ENCODE results near the gene SMYD3. TPM values are rescaled to one million over a fixed set of nuclear protein-coding genes. Genes with fewer than 3 reads are reported as not detected.

SMYD3 gene
- total RNA-seq, 1 experiment from 2014 or later = 35.1 TPM

DNA sequence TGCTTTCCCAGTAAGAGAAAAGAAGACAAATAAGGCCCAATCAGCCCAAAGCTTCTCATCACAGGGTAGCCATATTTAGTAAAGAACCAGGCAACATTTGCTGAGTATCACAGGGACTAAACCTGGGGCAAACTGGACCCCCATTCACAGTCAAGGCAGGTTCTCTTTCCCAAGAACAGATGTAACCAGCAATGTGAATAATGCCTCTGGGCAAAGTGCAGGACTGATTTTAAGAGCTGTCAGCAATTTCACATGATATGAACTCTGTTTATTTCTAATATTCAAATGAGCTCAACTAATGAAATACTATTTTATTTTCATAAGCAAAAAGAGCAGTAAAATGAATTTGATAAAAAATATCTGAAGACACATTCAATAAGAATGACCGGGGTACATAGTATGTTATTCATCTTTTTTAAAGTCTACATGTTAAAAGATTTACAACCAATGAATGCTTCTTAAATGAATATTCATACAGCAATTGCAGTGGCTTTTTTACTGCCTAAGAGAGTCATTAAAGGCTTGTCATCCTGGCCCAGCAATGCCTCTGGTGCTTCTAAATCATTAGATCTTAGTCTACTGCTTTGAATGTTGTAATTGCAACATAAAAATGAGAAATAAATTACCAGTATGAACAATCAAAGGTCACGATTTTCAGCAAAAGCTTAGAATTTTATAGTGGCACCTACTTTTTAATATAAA lies 308.8 kb downstream of the SMYD3 start:
- CTCF ChIA-PET = no interaction called here
- Mint-ChIP-seq H3K27ac (ENCODE audit: unreplicated experiment) (no peak overlapping the region), H3K4me3 (ENCODE audit: low read depth, unreplicated experiment) (no peak overlapping the region), H3K27me3 (ENCODE audit: unreplicated experiment) (no peaks in the 10 kb centered on the region), H3K4me1 (ENCODE audit: low read depth, unreplicated experiment) (no peaks in the 10 kb centered on the region), H3K36me3 (ENCODE audit: insufficient read depth, unreplicated experiment) (no peaks in the 10 kb centered on the region), H3K9me3 (ENCODE audit: low read depth, unreplicated experiment) (no peaks in the 10 kb centered on the region)
- TF ChIP-seq, protein P1, sequence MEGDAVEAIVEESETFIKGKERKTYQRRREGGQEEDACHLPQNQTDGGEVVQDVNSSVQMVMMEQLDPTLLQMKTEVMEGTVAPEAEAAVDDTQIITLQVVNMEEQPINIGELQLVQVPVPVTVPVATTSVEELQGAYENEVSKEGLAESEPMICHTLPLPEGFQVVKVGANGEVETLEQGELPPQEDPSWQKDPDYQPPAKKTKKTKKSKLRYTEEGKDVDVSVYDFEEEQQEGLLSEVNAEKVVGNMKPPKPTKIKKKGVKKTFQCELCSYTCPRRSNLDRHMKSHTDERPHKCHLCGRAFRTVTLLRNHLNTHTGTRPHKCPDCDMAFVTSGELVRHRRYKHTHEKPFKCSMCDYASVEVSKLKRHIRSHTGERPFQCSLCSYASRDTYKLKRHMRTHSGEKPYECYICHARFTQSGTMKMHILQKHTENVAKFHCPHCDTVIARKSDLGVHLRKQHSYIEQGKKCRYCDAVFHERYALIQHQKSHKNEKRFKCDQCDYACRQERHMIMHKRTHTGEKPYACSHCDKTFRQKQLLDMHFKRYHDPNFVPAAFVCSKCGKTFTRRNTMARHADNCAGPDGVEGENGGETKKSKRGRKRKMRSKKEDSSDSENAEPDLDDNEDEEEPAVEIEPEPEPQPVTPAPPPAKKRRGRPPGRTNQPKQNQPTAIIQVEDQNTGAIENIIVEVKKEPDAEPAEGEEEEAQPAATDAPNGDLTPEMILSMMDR (IDR thresholded peaks at IDR 0.05; ENCODE audit: unreplicated experiment) = no peak
- BruUV-seq (replicated peaks) = no TSS peak
- intact Hi-C loops (cut with micrococcal nuclease; ENCODE audit: unreplicated experiment) = no loop called here
- DNase-seq = no peak

DNA sequence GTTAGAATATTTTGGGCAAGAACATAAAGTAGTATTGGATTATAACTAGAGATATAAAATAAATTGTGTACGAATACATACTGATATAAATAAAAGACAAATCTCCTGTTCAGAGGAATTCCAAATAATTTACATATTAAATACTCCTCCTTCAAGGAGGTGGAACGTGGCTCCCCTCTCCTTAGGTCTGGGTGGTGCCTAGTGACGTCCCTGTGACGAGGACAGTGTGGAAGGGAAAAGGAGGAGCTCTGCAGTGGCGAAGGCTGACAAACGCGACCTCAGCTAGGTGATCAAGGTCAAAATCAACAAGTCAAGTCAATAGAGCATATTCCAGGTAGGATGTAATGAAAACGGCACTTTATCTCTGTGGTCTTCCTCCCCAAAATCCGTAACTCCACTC lies 310.0 kb downstream of the SMYD3 start:
- Mint-ChIP-seq H3K9me3 (ENCODE audit: low read depth, unreplicated experiment) (no peaks in the 10 kb centered on the region), H3K4me1 (ENCODE audit: low read depth, unreplicated experiment) (no peaks in the 10 kb centered on the region), H3K4me3 (ENCODE audit: low read depth, unreplicated experiment) (no peak overlapping the region), H3K36me3 (ENCODE audit: insufficient read depth, unreplicated experiment) (no peaks in the 10 kb centered on the region), H3K27ac (ENCODE audit: unreplicated experiment) (no peak overlapping the region), H3K27me3 (ENCODE audit: unreplicated experiment) (no peaks in the 10 kb centered on the region)
- no TSS peak for BruUV-seq (replicated peaks)
- TF ChIP-seq, protein P1 (IDR thresholded peaks at IDR 0.05; ENCODE audit: unreplicated experiment) = no peak
- intact Hi-C loops (cut with micrococcal nuclease; ENCODE audit: unreplicated experiment) = no loop called here
- CTCF ChIA-PET = no interaction called here
- DNase-seq = no peak

DNA sequence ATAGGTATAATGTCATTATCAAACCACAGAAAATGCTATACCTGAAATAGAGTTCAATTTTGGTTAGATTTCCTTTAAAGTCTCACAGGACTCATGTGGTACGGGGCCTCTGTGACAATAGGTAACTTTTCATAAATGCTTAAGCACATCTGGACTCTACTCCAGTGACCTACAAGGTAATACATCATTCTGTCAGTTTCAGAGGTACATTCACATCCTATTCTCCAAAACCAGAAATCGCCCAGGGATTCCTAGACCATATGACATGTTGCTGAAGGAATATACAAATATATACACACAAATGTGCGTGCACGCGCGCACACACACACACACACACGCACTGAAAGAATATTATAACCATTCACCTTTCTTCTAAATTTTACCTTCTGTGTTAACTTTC lies 311.8 kb downstream of the SMYD3 start:
- intact Hi-C loops (cut with micrococcal nuclease; ENCODE audit: unreplicated experiment) = no loop called here
- Mint-ChIP-seq H3K27me3 (ENCODE audit: unreplicated experiment) (no peaks in the 10 kb centered on the region), H3K9me3 (ENCODE audit: low read depth, unreplicated experiment) (no peaks in the 10 kb centered on the region), H3K4me3 (ENCODE audit: low read depth, unreplicated experiment) (no peak overlapping the region), H3K36me3 (ENCODE audit: insufficient read depth, unreplicated experiment) (no peaks in the 10 kb centered on the region), H3K4me1 (ENCODE audit: low read depth, unreplicated experiment) (no peaks in the 10 kb centered on the region), H3K27ac (ENCODE audit: unreplicated experiment) (no peak overlapping the region)
- TF ChIP-seq, protein P1 (IDR thresholded peaks at IDR 0.05; ENCODE audit: unreplicated experiment) = no peak
- no TSS peak for BruUV-seq (replicated peaks)
- DNase-seq = no peak
- CTCF ChIA-PET = no interaction called here

DNA sequence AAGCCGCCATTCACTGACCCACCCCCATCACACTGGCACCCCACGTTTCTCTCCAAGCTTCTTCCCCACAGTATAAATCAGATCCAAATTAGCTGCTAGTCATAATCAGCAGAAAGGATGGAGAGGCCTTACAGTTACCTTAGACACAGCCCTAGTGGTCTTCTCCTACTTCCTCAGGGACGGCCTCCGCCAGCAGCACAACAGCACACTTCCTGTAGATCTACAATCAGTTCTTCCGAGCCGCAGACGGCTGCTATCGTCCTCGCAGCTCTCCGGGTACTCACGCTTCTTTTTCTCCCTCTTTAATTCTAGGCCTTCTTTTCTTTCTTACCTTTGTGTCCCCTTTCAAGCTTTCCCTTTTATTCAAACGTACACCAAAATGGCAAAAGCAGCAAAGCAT lies 313.5 kb downstream of the SMYD3 start:
- H3K36me3 Mint-ChIP-seq (ENCODE audit: insufficient read depth, unreplicated experiment) = no peaks in the 10 kb centered on the region
- no peak overlapping the region for H3K4me3 Mint-ChIP-seq (ENCODE audit: low read depth, unreplicated experiment)
- DNase-seq = no peak
- no peaks in the 10 kb centered on the region for H3K27me3 Mint-ChIP-seq (ENCODE audit: unreplicated experiment)
- intact Hi-C loops (cut with micrococcal nuclease; ENCODE audit: unreplicated experiment) = no loop called here
- TF ChIP-seq, protein P1 (IDR thresholded peaks at IDR 0.05; ENCODE audit: unreplicated experiment) = no peak
- BruUV-seq (replicated peaks) = no TSS peak
- H3K4me1 Mint-ChIP-seq (ENCODE audit: low read depth, unreplicated experiment) = no peaks in the 10 kb centered on the region
- no peaks in the 10 kb centered on the region for H3K9me3 Mint-ChIP-seq (ENCODE audit: low read depth, unreplicated experiment)
- no peak overlapping the region for H3K27ac Mint-ChIP-seq (ENCODE audit: unreplicated experiment)
- CTCF ChIA-PET = interaction anchor here (0.6 to 1.0 kb wide), 2 partner anchors 94 to 1167 kb away, joined by 3 read pairs; no protein-coding TSS in a partner anchor
